OCI-LY3 (cell line): Measurements from ENCODE around the gene CELF1.

Experiments
- H2AFZ ChIP-seq: fragments of 200-600, 300-600 bp; shearing (Covaris generic); 2 replicates; pipeline ENCODE4 v1.6.0; 2014; ENCODE audit warnings: antibody characterized with exemption, low read depth, low read length
- H3K27ac ChIP-seq: fragments of 200-600, 300-600 bp; sonication (generic); 2 replicates; pipeline ENCODE4 v1.5.1; 2014; ENCODE audit warnings: mild to moderate bottlenecking, low read length, moderate library complexity, mixed read lengths
- H3K27me3 ChIP-seq: fragments of 200-600, 300-600 bp; sonication (generic); 2 replicates; pipeline ENCODE4 v1.6.1; 2014; ENCODE audit warnings: low read depth, low read length, mixed read lengths
- H3K36me3 ChIP-seq: fragments of 200-600, 300-600 bp; sonication (generic); replicated peaks from 2 replicates; pipeline ENCODE3; 2014; ENCODE audit warnings: low read depth, low read length, mixed read lengths
- H3K4me1 ChIP-seq: fragments of 300-600, 200-600 bp; sonication (generic); 2 replicates; pipeline ENCODE4 v1.6.1; 2014; ENCODE audit warnings: low read length, mixed read lengths
- H3K4me2 ChIP-seq: fragments of 200-600, 300-600 bp; sonication (generic); 2 replicates; pipeline ENCODE4 v1.6.1; 2014; ENCODE audit warnings: low read length, mixed read lengths
- H3K4me3 ChIP-seq: fragments of 300-600, 200-600 bp; sonication (generic); 2 replicates; pipeline ENCODE4 v1.5.1; 2014; ENCODE audit warnings: antibody characterized with exemption, mild to moderate bottlenecking, low read length, moderate library complexity
- H3K79me2 ChIP-seq: fragments of 300-600, 200-600 bp; shearing (Covaris generic); 2 replicates; pipeline ENCODE4 v1.6.1; 2014; ENCODE audit warnings: mild to moderate bottlenecking, low read length, mixed read lengths
- H3K9ac ChIP-seq: fragments of 300-600, 200-600 bp; shearing (Covaris generic); 2 replicates; pipeline ENCODE4 v1.6.0; 2014; ENCODE audit warnings: mild to moderate bottlenecking, low read length, moderate library complexity
- H3K9me3 ChIP-seq: fragments of 200-600, 300-600 bp; shearing (Covaris generic); 2 replicates; pipeline ENCODE4 v1.6.1; 2014; ENCODE audit warnings: low read length, mixed read lengths; ENCODE audit not compliant: insufficient read depth
- H4K20me1 ChIP-seq: fragments of 200-600, 300-600 bp; sonication (generic); 2 replicates; pipeline ENCODE4 v1.6.1; 2016; ENCODE audit warnings: low read length, mixed read lengths; ENCODE audit not compliant: insufficient read depth
- EZH2phosphoT487 ChIP-seq: fragments of 200-600 bp; shearing (Covaris generic); IDR thresholded peaks from 2 replicates; pipeline ENCODE4 v1.6.1; 2018; ENCODE audit warnings: antibody characterized with exemption, mixed run types, low read depth
- TF ChIP-seq, protein P1 (sequence below): fragments of 200-600, 300-600 bp; sonication (generic); IDR thresholded peaks from 2 replicates; pipeline ENCODE4 v1.5.1; 2014; ENCODE audit warnings: antibody characterized with exemption, low read length, low read depth

Gene CELF1

DNA sequence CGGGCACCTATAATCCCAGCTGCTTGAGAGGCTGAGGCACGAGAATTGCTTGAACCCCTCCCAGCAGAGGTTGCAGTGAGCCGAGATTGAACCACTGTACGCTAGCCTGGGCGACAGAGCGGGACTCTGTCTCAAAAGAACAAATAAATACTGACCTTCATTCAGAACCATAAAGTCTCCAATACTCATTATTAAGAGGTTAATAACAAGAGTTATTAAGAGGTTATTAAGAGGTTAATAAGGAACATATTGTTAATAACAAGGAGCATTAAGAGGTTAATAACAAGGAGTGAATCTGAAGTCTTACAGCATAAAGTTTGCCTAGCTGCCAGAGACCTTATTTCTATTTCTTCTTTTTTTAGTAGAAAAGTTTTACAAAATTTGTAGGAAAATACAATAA lies 7.6 kb downstream of the CELF1 start:
- peaks cover 26% of the 10 kb centered on the region for H3K36me3 ChIP-seq
- no peaks in the 10 kb centered on the region for H3K9me3 ChIP-seq
- no peak overlapping the region for H3K9ac ChIP-seq
- H3K4me1 ChIP-seq: peaks cover 24% of the 10 kb centered on the region
- H4K20me1 ChIP-seq: peaks cover 90% of the 10 kb centered on the region
- no peak overlapping the region for H3K4me3 ChIP-seq
- no peak overlapping the region for H2AFZ ChIP-seq
- TF ChIP-seq, protein P1, sequence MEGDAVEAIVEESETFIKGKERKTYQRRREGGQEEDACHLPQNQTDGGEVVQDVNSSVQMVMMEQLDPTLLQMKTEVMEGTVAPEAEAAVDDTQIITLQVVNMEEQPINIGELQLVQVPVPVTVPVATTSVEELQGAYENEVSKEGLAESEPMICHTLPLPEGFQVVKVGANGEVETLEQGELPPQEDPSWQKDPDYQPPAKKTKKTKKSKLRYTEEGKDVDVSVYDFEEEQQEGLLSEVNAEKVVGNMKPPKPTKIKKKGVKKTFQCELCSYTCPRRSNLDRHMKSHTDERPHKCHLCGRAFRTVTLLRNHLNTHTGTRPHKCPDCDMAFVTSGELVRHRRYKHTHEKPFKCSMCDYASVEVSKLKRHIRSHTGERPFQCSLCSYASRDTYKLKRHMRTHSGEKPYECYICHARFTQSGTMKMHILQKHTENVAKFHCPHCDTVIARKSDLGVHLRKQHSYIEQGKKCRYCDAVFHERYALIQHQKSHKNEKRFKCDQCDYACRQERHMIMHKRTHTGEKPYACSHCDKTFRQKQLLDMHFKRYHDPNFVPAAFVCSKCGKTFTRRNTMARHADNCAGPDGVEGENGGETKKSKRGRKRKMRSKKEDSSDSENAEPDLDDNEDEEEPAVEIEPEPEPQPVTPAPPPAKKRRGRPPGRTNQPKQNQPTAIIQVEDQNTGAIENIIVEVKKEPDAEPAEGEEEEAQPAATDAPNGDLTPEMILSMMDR: no peak
- TF ChIP-seq EZH2phosphoT487: no peak
- H3K79me2 ChIP-seq: peaks cover 100% of the 10 kb centered on the region
- H3K4me2 ChIP-seq: no peak overlapping the region
- no peak overlapping the region for H3K27ac ChIP-seq
- no peaks in the 10 kb centered on the region for H3K27me3 ChIP-seq

DNA sequence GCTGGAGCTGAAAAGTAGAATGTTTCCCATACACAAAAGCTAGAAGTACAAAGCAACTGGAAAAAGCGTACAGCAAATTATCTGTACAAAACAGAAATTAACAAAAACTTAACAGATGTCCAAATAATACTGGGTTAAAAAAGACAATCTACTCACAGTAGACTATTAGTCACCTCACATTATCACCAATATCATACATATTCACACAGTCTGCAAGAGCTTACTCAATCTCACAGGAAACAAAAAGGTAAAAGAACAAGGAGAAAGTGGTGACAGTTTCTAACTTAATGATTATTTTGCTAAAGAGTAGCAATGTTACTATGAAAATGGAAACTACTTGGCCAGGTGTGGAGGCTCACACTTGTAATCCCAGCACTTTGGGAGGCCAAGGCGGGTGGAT lies 11.9 kb downstream of the CELF1 start:
- H3K79me2 ChIP-seq: peaks cover 100% of the 10 kb centered on the region
- H3K9me3 ChIP-seq: no peaks in the 10 kb centered on the region
- H3K36me3 ChIP-seq: peaks cover 30% of the 10 kb centered on the region
- no peak overlapping the region for H3K4me3 ChIP-seq
- peaks cover 21% of the 10 kb centered on the region for H3K4me1 ChIP-seq
- H2AFZ ChIP-seq: no peak overlapping the region
- no peak overlapping the region for H3K9ac ChIP-seq
- no peaks in the 10 kb centered on the region for H3K27me3 ChIP-seq
- no peak overlapping the region for H3K27ac ChIP-seq
- no peak overlapping the region for H3K4me2 ChIP-seq
- peaks cover 91% of the 10 kb centered on the region for H4K20me1 ChIP-seq
- TF ChIP-seq EZH2phosphoT487: no peak
- TF ChIP-seq, protein P1: no peak

DNA sequence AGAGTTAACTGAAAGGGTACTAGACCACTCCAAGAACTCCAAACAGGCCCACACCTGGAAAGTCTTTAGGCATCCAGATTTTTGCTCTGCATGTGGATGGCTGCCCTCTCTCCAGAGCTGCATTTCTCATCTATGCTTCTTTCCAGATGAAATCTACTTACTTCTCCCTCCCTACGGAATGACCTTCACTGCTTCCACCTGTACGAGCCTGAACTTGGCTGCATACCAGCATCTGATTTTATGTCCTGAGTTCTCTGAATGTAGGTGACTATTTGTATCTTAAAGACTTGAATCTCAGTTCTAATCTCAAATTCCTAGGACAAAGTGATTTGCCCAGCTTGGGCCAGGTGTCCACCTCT lies 13.3 kb downstream of the CELF1 start:
- Histone ChIP-seq H3K36me3 (peaks cover 30% of the 10 kb centered on the region), H3K79me2 (peaks cover 100% of the 10 kb centered on the region), H3K9me3 (no peaks in the 10 kb centered on the region), H3K27ac (no peak overlapping the region), H3K27me3 (no peaks in the 10 kb centered on the region), H3K4me1 (peaks cover 21% of the 10 kb centered on the region), H3K4me2 (no peak overlapping the region), H3K4me3 (no peak overlapping the region), H3K9ac (no peak overlapping the region), H2AFZ (no peak overlapping the region), H4K20me1 (peaks cover 90% of the 10 kb centered on the region)
- TF ChIP-seq, protein P1: no peak
- no peak for TF ChIP-seq EZH2phosphoT487

DNA sequence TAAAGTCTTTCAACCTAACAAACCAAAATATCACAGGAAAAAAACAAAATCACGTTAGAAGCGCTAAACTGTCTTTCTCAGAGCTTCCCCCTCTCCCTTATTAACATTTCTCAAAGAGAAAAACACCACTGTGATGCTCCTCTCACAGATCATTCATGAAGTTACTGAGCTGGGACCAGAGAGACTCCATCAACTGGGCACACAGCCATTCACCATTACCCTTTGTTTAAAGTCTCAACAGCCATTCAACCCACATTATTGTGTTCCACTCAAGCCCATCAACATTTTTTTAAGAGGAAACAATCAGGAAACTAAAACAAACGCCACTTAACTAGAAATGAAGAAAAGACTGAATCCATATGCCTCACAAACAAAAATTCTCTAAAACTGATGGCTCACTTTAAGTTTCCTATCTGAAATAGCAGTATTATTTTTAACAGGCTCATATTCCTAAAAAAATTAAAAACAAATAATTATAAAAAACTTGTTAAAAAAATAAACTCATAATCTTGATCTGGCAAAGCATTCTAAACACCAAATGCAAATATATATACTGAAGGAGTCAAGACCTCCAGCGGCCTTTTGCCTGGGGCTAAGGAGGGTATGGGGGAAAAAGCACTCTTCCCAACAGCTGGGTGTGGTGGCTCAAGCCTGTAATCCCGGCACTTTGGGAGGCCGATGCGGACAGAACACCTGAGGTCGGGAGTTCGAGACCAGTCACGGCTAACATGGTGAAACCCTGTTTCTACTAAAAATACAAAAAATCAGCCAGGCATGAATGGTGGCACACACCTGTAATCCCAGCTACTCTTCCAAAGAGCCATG lies 14.0 kb downstream of the CELF1 start:
- Histone ChIP-seq H2AFZ (no peak overlapping the region), H3K4me1 (peaks cover 21% of the 10 kb centered on the region), H3K27me3 (no peaks in the 10 kb centered on the region), H4K20me1 (peaks cover 88% of the 10 kb centered on the region), H3K4me3 (no peak overlapping the region), H3K9me3 (no peaks in the 10 kb centered on the region), H3K4me2 (no peak overlapping the region), H3K27ac (no peak overlapping the region), H3K79me2 (peaks cover 100% of the 10 kb centered on the region), H3K36me3 (peaks cover 30% of the 10 kb centered on the region), H3K9ac (no peak overlapping the region)
- TF ChIP-seq, protein P1: no peak
- no peak for TF ChIP-seq EZH2phosphoT487
